HCT116 (cell line): ENCODE results near the gene DPF3. TPM values are rescaled to one million over a fixed set of nuclear protein-coding genes. Genes with fewer than 3 reads are reported as not detected.

Source experiments
- ATAC-seq: fragments of 200-7000 bp; cut with Tn5 transposase; 2 replicates; pipeline ENCODE4 v1.9.1; 2020; ENCODE audit warnings: mild to moderate bottlenecking, moderate library complexity
- BruUV-seq: library from RNA; stranded (reverse); fragments of 400-500 nt; replicated peaks from 2 replicates; lab custom pipeline; 2021; lab: Mats Ljungman, UMichigan
- CTCF ChIA-PET: fragments of 300-600 bp; sonication (Branson Sonifier 250); formaldehyde crosslinking; loops from one replicate; lab custom pipeline; 2021; ENCODE audit warnings: antibody characterized with exemption; lab: Charles Lee
- POLR2A ChIA-PET: fragments of 300-600, 350-600 bp; sonication (Branson Sonifier 250); formaldehyde crosslinking; loops from one replicate; lab custom pipeline; 2021; ENCODE audit warnings: antibody characterized with exemption; lab: Charles Lee
- RAD21 ChIA-PET, 2 experiments: fragments of 300-600 bp; sonication (Branson Sonifier 250); formaldehyde crosslinking; loops; one replicate each; lab custom pipeline; 2023; ENCODE audit warnings: low total read pairs in 2 of 2; ENCODE audit not compliant: uncharacterized antibody in 2 of 2, unreplicated experiment in 2 of 2, low non-redundant PET in 1 of 2; lab: Charles Lee
- DNase-seq: peaks from one replicate; pipeline ENCODE4 v3.0.0-alpha.2; 2010; ENCODE audit warnings: low read depth, low spot score
- H2AFZ ChIP-seq: fragments of 200-600 bp; shearing (Covaris generic), sonication (generic); 2 replicates; pipeline ENCODE4 v1.6.1; 2017; ENCODE audit warnings: low read depth, mixed run types, mixed read lengths, antibody characterized with exemption, low read length; ENCODE audit not compliant: poor library complexity, severe bottlenecking
- H3K27ac ChIP-seq: 2 replicates; pipeline ENCODE4 v1.5.1; 2012; ENCODE audit warnings: low read depth, low read length
- H3K27me3 ChIP-seq: fragments of 200-600 bp; sonication (generic); 2 replicates; pipeline ENCODE4 v1.6.1; 2016; ENCODE audit warnings: mixed run types, low read length, mixed read lengths; ENCODE audit not compliant: insufficient read depth
- H3K36me3 ChIP-seq, 2 experiments: fragments of 200-500 bp in 1 of 2; fragments of 200-600 bp in 1 of 2; sonication (Bioruptor generic) in 1 of 2; sonication (generic) in 1 of 2; 2 replicates each; pipeline versions ENCODE4 v1.5.1 to v1.6.1; 2014 to 2016; ENCODE audit warnings: low read length in 2 of 2, inconsistent platforms in 1 of 2, mixed read lengths in 1 of 2, mixed run types in 1 of 2; ENCODE audit not compliant: insufficient read depth in 2 of 2, control insufficient read depth in 1 of 2
- H3K4me1 ChIP-seq, 2 experiments: fragments of 200-600 bp in 1 of 2; sonication (generic) in 1 of 2; 2 replicates each; pipeline versions ENCODE4 v1.5.1 to v1.6.1; 2012 to 2017; ENCODE audit warnings: low read length in 2 of 2, inconsistent platforms in 1 of 2, mild to moderate bottlenecking in 1 of 2, mixed read lengths in 1 of 2, mixed run types in 1 of 2, moderate library complexity in 1 of 2; ENCODE audit not compliant: insufficient read depth in 2 of 2, control insufficient read depth in 1 of 2
- H3K4me2 ChIP-seq: fragments of 200-600 bp; sonication (generic); 2 replicates; pipeline ENCODE4 v1.6.1; 2017; ENCODE audit warnings: mixed run types, low read length, mixed read lengths
- H3K4me3 ChIP-seq, 2 experiments: fragments of 200-600 bp in 1 of 2; sonication (generic) in 1 of 2; replicated peaks in 1 of 2; 2 replicates each; pipeline ENCODE4 v1.5.1; 2011 to 2016; ENCODE audit warnings: low read length in 2 of 2, control low read depth in 1 of 2, low read depth in 1 of 2, mild to moderate bottlenecking in 1 of 2, mixed read lengths in 1 of 2, mixed run types in 1 of 2
- H3K79me2 ChIP-seq: fragments of 200-600 bp; sonication (generic); 2 replicates; pipeline ENCODE4 v1.6.1; 2017; ENCODE audit warnings: mild to moderate bottlenecking, mixed run types, low read length, moderate library complexity, mixed read lengths; ENCODE audit not compliant: insufficient read depth
- H3K9ac ChIP-seq: fragments of 200-600 bp; sonication (generic); 2 replicates; pipeline ENCODE4 v1.6.1; 2016; ENCODE audit warnings: low read length, mixed read lengths
- H3K9me2 ChIP-seq: fragments of 200-600 bp; sonication (generic), shearing (Covaris generic); 2 replicates; pipeline ENCODE4 v1.6.1; 2017; ENCODE audit warnings: mixed run types, mild to moderate bottlenecking, moderate library complexity; ENCODE audit not compliant: insufficient read depth
- H3K9me3 ChIP-seq, 2 experiments: fragments of 200-500 bp in 1 of 2; fragments of 200-600 bp in 1 of 2; sonication (Bioruptor generic) in 1 of 2; sonication (generic) in 1 of 2; 2 replicates each; pipeline ENCODE4 v1.6.1; 2014 to 2017; ENCODE audit warnings: low read length in 2 of 2, mixed read lengths in 2 of 2, inconsistent platforms in 1 of 2, low read depth in 1 of 2, mild to moderate bottlenecking in 1 of 2, mixed run types in 1 of 2, moderate library complexity in 1 of 2; ENCODE audit not compliant: control insufficient read depth in 1 of 2, insufficient read depth in 1 of 2
- H4K20me1 ChIP-seq: fragments of 200-600 bp; sonication (generic), shearing (Covaris generic); 2 replicates; pipeline ENCODE4 v1.6.1; 2017; ENCODE audit warnings: mixed run types, mild to moderate bottlenecking, moderate library complexity; ENCODE audit not compliant: insufficient read depth
- CEBPB ChIP-seq: IDR thresholded peaks from 2 replicates; pipeline ENCODE4 v1.6.1; 2012; ENCODE audit warnings: low read depth
- EZH2phosphoT487 ChIP-seq: fragments of 200-600 bp; IDR thresholded peaks from 2 replicates; pipeline ENCODE4 v1.6.1; 2018; ENCODE audit warnings: antibody characterized with exemption, borderline replicate concordance
- FOSL1 ChIP-seq: IDR thresholded peaks from 2 replicates; pipeline ENCODE4 v1.6.1; 2012; ENCODE audit warnings: low read depth
- JUND ChIP-seq: IDR thresholded peaks from 2 replicates; pipeline ENCODE4 v1.6.1; 2012
- RAD21 ChIP-seq: IDR thresholded peaks from 2 replicates; pipeline ENCODE4 v1.6.1; 2012; ENCODE audit warnings: low read depth, mild to moderate bottlenecking
- SIN3A ChIP-seq: IDR thresholded peaks from 2 replicates; pipeline ENCODE4 v1.6.1; 2012; ENCODE audit warnings: low read depth
- SP1 ChIP-seq: IDR thresholded peaks from 2 replicates; pipeline ENCODE4 v1.6.1; 2012; ENCODE audit warnings: low read depth
- TCF7L2 ChIP-seq: IDR thresholded peaks from 2 replicates; pipeline ENCODE4 v1.7.0; 2011; ENCODE audit warnings: borderline replicate concordance, inconsistent platforms; ENCODE audit not compliant: insufficient read depth, insufficient read length; ENCODE audit errors: extremely low read depth
- ZFX ChIP-seq: fragments of 450-650 bp; IDR thresholded peaks from 2 replicates; pipeline ENCODE4 v1.6.1; 2017
- ZNF274 ChIP-seq: fragments of 200-500 bp; sonication (Bioruptor generic); IDR thresholded peaks from 2 replicates; pipeline ENCODE4 v1.6.1; 2014; ENCODE audit warnings: mild to moderate bottlenecking, low read depth, low read length, inconsistent platforms
- intact Hi-C: fragments of 100-400 bp; cut with micrococcal nuclease; formaldehyde crosslinking; loops from 2 replicates; pipeline ENCODE4 v1.10.0; 2022
- total RNA-seq: library from RNA; stranded (reverse); gene quantifications from one replicate; pipeline ENCODE4 v1.2.1, GENCODE V29; 2021; ENCODE audit not compliant: unreplicated experiment
- TF ChIP-seq, protein P1 (sequence below): IDR thresholded peaks from 2 replicates; pipeline ENCODE4 v1.6.1; 2012

DPF3 gene
- total RNA-seq, 1 experiment from 2014 or later = 0.27 TPM

DNA sequence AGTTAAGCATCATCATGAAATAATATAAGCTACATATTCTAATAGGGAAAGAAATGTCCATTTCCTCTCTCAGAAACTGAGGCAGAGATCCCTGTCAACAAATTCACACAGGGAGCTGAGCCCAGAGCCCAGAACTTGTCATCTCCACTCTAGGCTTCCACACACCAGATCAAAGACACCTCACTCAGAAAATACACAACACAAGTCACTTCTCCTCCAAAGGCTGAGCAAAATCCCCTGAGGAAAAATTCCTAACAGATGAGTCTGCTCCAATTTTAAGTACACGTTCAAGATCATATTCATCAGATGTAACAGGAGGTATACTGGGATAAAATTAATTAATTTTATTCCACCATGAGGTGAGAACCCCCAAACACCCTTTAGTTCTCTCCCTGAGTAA is 227.3 kb downstream of the DPF3 start:
- POLR2A ChIA-PET = no interaction called here
- Histone ChIP-seq H4K20me1 (no peaks in the 10 kb centered on the region), H3K27me3 (no peaks in the 10 kb centered on the region), H3K4me3 (no peak overlapping the region), H3K4me2 (peak overlapping the region; percentile 33), H3K9ac (no peak overlapping the region), H3K27ac (no peak overlapping the region), H2AFZ (no peak overlapping the region), H3K9me2 (no peaks in the 10 kb centered on the region), H3K9me3 (no peaks in the 10 kb centered on the region), H3K79me2 (no peaks in the 10 kb centered on the region), H3K36me3 (no peaks in the 10 kb centered on the region), H3K4me1 (peaks cover 8 to 26% of the 10 kb centered on the region in 2 experiments; a peak in 3 of 4 replicates)
- ATAC-seq (peak; percentile 57), DNase-seq (peak; percentile 35)
- BruUV-seq = no TSS peak
- intact Hi-C loops = no loop called here
- TF ChIP-seq RAD21 (no peak), EZH2phosphoT487 (no peak), FOSL1 (0 out of 2 replicates have a peak, but pooled peaks have one; percentile 9), ZNF274 (no peak), SIN3A (no peak)
- TF ChIP-seq, protein P1, sequence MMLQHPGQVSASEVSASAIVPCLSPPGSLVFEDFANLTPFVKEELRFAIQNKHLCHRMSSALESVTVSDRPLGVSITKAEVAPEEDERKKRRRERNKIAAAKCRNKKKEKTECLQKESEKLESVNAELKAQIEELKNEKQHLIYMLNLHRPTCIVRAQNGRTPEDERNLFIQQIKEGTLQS = no peak
- RAD21 ChIA-PET = no interaction called here
- CTCF ChIA-PET = no interaction called here

DNA sequence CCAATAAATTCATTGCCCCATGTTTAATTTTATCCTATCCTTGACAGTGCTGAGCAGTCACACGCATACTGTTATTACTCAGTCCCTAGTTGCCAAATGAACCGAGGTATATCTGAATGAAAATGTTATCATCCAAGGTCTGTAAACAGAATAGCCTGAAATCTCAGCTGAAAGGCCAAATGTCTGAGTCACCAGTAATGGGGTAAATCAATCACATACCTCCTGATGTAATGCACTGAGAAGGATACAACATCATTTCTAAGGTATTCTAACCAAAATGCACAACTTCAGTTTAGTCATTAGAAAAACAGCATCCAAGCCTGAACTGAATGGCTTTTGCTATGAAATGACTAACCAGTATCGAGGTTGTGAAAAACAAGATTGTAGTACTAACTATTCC is 228.6 kb downstream of the DPF3 start:
- TF ChIP-seq ZFX (no peak), CEBPB (0 out of 2 replicates have a peak, but pooled peaks have one; percentile 9), FOSL1 (peak; percentile 62), SP1 (peak; percentile 32; the same call in 1 of the 2 replicates), JUND (peak; percentile 54; the same call in 1 of the 2 replicates), TCF7L2 (no peak)
- intact Hi-C loops = no loop called here
- Histone ChIP-seq H3K4me2 (peak overlapping the region; percentile 55), H3K9me3 (no peaks in the 10 kb centered on the region), H3K9me2 (no peaks in the 10 kb centered on the region), H3K4me3 (no peak overlapping the region), H2AFZ (no peak overlapping the region), H3K27ac (peak overlapping the region; percentile 11; the same call in 1 of the 2 replicates), H3K9ac (no peak overlapping the region), H4K20me1 (no peaks in the 10 kb centered on the region), H3K27me3 (no peaks in the 10 kb centered on the region), H3K79me2 (no peaks in the 10 kb centered on the region), H3K4me1 (peaks cover 8 to 26% of the 10 kb centered on the region in 2 experiments; a peak in 3 of 4 replicates), H3K36me3 (no peaks in the 10 kb centered on the region)
- CTCF ChIA-PET = no interaction called here
- peak; percentile 36 for DNase-seq
- POLR2A ChIA-PET = no interaction called here
- peak; percentile 72 for ATAC-seq
- RAD21 ChIA-PET = no interaction called here
- no TSS peak for BruUV-seq
